Natural killer cell (primary cell): ENCODE results near the gene TSKS. TPM values are rescaled to one million over a fixed set of nuclear protein-coding genes. Genes with fewer than 3 reads are reported as not detected.

Source experiments
- ATAC-seq, 3 donors: fragments of 150-1000 bp in 2 of 3; fragments of 200-7000 bp in 1 of 3; cut with Tn5 transposase; 1 replicate in 1 of 3; 2 replicates in 2 of 3; pipeline ENCODE4 v1.10.0; 2021; ENCODE audit warnings: mild to moderate bottlenecking in 2 of 3, moderate library complexity in 2 of 3
- DNase-seq, 2 donors: peaks; one replicate each; pipeline versions ENCODE4 v3.0.0 to v3.0.0-alpha.2; 2013 to 2021; ENCODE audit warnings: mixed read lengths in 1 of 2
- H3K27ac ChIP-seq: one replicate; pipeline ENCODE4 v1.5.1; 2013; ENCODE audit warnings: mild to moderate bottlenecking, low read length
- H3K27me3 ChIP-seq: one replicate; pipeline ENCODE4 v1.6.1; 2013; ENCODE audit warnings: low read length; ENCODE audit not compliant: control insufficient read depth, insufficient read depth
- H3K36me3 ChIP-seq: one replicate; pipeline ENCODE4 v1.6.1; 2013; ENCODE audit warnings: low read length; ENCODE audit not compliant: control insufficient read depth, insufficient read depth
- H3K4me1 ChIP-seq: one replicate; pipeline ENCODE4 v1.6.1; 2013; ENCODE audit warnings: low read length; ENCODE audit not compliant: control insufficient read depth, insufficient read depth
- H3K4me3 ChIP-seq: one replicate; pipeline ENCODE4 v1.5.1; 2013; ENCODE audit warnings: low read length
- H3K9me3 ChIP-seq: one replicate; pipeline ENCODE4 v1.6.1; 2013; ENCODE audit warnings: low read length; ENCODE audit not compliant: control insufficient read depth, insufficient read depth
- H3K27ac Mint-ChIP-seq, 2 donors: one replicate each; pipeline ENCODE4 v1.8.0; 2022; ENCODE audit warnings: mild to moderate bottlenecking in 2 of 2, mixed read lengths in 2 of 2, moderate library complexity in 1 of 2
- H3K27me3 Mint-ChIP-seq, 2 donors: one replicate each; pipeline ENCODE4 v1.8.0; 2022; ENCODE audit warnings: low read depth in 2 of 2, mixed read lengths in 2 of 2
- H3K36me3 Mint-ChIP-seq: one replicate; pipeline ENCODE4 v1.8.0; 2022; ENCODE audit warnings: mixed read lengths
- H3K4me1 Mint-ChIP-seq, 2 donors: one replicate each; pipeline ENCODE4 v1.8.0; 2022; ENCODE audit warnings: mixed read lengths in 2 of 2
- H3K4me3 Mint-ChIP-seq: one replicate; pipeline ENCODE4 v1.8.0; 2022; ENCODE audit warnings: mild to moderate bottlenecking, moderate library complexity, mixed read lengths
- H3K9me3 Mint-ChIP-seq, 2 donors: one replicate each; pipeline ENCODE4 v1.8.0; 2022; ENCODE audit warnings: mixed read lengths in 2 of 2
- CTCF ChIP-seq: fragments of 200-600 bp; IDR thresholded peaks from one replicate; pipeline ENCODE4 v1.8.0; 2022; ENCODE audit warnings: antibody characterized with exemption
- WGBS: methylation state at CpG from one replicate; pipeline ENCODE4 v1.1.7; 2013; ENCODE audit warnings: missing lambda C conversion rate; ENCODE audit not compliant: insufficient coverage; 5-methylcytosine and 5-hydroxymethylcytosine counted together
- intact Hi-C: fragments of 100-400 bp; cut with micrococcal nuclease; formaldehyde crosslinking; loops from one replicate; pipeline ENCODE4 v1.14.2; 2022
- total RNA-seq, 4 donors: library from RNA; stranded (reverse); fragments of 120-200 nt in 1 of 4; gene quantifications; one replicate each; pipeline versions ENCODE4 v1.2.3 to v1.2.4, GENCODE V29; 2013 to 2022

The TSKS gene
- total RNA-seq, 3 donors from 2014 or later (not counting 1 experiment from before 2014, with no cell fraction given): 0.35 to 2.4 (median 1.7) TPM

- ATAC-seq: peak; percentile 57 to 88 (median 85)
- no peak for TF ChIP-seq CTCF
- H3K4me1 ChIP-seq: peaks cover 11% of the 10 kb centered on the region
- WGBS: 57% methylated on average over 47 of the region's 52 CpGs
- Mint-ChIP-seq H3K27ac (no peak overlapping the region), H3K36me3 (no peaks in the 10 kb centered on the region), H3K4me3 (no peak overlapping the region), H3K4me1 (peaks cover 12 to 19% of the 10 kb centered on the region in 2 donors), H3K27me3 (no peaks in the 10 kb centered on the region), H3K9me3 (no peaks in the 10 kb centered on the region)
- DNase-seq: peak; percentile 44 to 60
- no peaks in the 10 kb centered on the region for H3K36me3 ChIP-seq
- no peak overlapping the region for H3K27ac ChIP-seq
- no peaks in the 10 kb centered on the region for H3K27me3 ChIP-seq
- H3K4me3 ChIP-seq: no peak overlapping the region
- intact Hi-C loops: no loop called here
- no peaks in the 10 kb centered on the region for H3K9me3 ChIP-seq
Measured at GRCh38 chr19:49746206-49746958, 16.7 kb downstream of the TSKS start.

GRCh38 chr19:49744946-49745381, 18.1 kb downstream of the TSKS start:
- Mint-ChIP-seq H3K4me1 (peaks cover 11 to 18% of the 10 kb centered on the region in 2 donors), H3K27me3 (no peaks in the 10 kb centered on the region), H3K9me3 (no peaks in the 10 kb centered on the region), H3K27ac (no peak overlapping the region), H3K36me3 (no peaks in the 10 kb centered on the region), H3K4me3 (no peak overlapping the region)
- Histone ChIP-seq H3K4me3 (no peak overlapping the region), H3K9me3 (no peaks in the 10 kb centered on the region), H3K27me3 (no peaks in the 10 kb centered on the region), H3K36me3 (no peaks in the 10 kb centered on the region), H3K4me1 (peaks cover 11% of the 10 kb centered on the region), H3K27ac (no peak overlapping the region)
- no peak for ATAC-seq
- TF ChIP-seq CTCF: no peak
- 97% methylated on average over 23 of the region's 23 CpGs for WGBS
- intact Hi-C loops: no loop called here
- DNase-seq: no peak

- peaks cover 5 to 7% of the 10 kb centered on the region in 2 donors for H3K4me1 Mint-ChIP-seq
- no peak overlapping the region for H3K27ac ChIP-seq
Measured at GRCh38 chr19:49741210-49741844, 21.8 kb downstream of the TSKS start.

More at GRCh38 chr19:49741210-49741844, 21.8 kb downstream of the TSKS start:
- ATAC-seq (no peak), DNase-seq (no peak)
- intact Hi-C loops: no loop called here
- no peaks in the 10 kb centered on the region for H3K9me3 Mint-ChIP-seq
- H3K27ac Mint-ChIP-seq: no peak overlapping the region
- H3K9me3 ChIP-seq: no peaks in the 10 kb centered on the region
- TF ChIP-seq CTCF: no peak
- peaks cover 15% of the 10 kb centered on the region for H3K4me1 ChIP-seq
- no peak overlapping the region for H3K4me3 ChIP-seq
- H3K36me3 ChIP-seq: no peaks in the 10 kb centered on the region
- H3K27me3 Mint-ChIP-seq: no peaks in the 10 kb centered on the region
- H3K4me3 Mint-ChIP-seq: no peak overlapping the region
- no peaks in the 10 kb centered on the region for H3K36me3 Mint-ChIP-seq
- no peaks in the 10 kb centered on the region for H3K27me3 ChIP-seq
- 86% methylated on average over 9 of the region's 9 CpGs for WGBS
